ENCODE data around the gene TOPBP1. TPM values are rescaled to one million over a fixed set of nuclear protein-coding genes. Genes with fewer than 3 reads are reported as not detected.

Gene TOPBP1
- polyA plus RNA-seq, 1 experiment, result 25.9 TPM

- no peak for DNase-seq (ENCODE audit: low read depth, low spot score)
- ChIA-PET POLR2A (no interaction called here), CTCF (interaction anchor here (0.7 kb wide), 1 partner anchor 871 kb away, joined by 3 read pairs; no protein-coding TSS in a partner anchor)
- Histone ChIP-seq H3K27me3 (ENCODE audit: control insufficient read depth, insufficient read depth, low read length) (no peaks in the 10 kb centered on the region), H3K4me3 (ENCODE audit: low read depth, low read length) (no peak overlapping the region), H3K27ac (ENCODE audit: low read depth, low read length) (no peak overlapping the region), H3K9me3 (ENCODE audit: control insufficient read depth, insufficient read depth, low read length) (no peaks in the 10 kb centered on the region; the same call in 1 of the 2 replicates)
- TF ChIP-seq, protein P1, sequence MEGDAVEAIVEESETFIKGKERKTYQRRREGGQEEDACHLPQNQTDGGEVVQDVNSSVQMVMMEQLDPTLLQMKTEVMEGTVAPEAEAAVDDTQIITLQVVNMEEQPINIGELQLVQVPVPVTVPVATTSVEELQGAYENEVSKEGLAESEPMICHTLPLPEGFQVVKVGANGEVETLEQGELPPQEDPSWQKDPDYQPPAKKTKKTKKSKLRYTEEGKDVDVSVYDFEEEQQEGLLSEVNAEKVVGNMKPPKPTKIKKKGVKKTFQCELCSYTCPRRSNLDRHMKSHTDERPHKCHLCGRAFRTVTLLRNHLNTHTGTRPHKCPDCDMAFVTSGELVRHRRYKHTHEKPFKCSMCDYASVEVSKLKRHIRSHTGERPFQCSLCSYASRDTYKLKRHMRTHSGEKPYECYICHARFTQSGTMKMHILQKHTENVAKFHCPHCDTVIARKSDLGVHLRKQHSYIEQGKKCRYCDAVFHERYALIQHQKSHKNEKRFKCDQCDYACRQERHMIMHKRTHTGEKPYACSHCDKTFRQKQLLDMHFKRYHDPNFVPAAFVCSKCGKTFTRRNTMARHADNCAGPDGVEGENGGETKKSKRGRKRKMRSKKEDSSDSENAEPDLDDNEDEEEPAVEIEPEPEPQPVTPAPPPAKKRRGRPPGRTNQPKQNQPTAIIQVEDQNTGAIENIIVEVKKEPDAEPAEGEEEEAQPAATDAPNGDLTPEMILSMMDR (IDR thresholded peaks at IDR 0.05; ENCODE audit: low read depth, low read length), result no peak
Measured at GRCh38 chr3:133599280-133599679, 62.5 kb downstream of the TOPBP1 start.

DNA sequence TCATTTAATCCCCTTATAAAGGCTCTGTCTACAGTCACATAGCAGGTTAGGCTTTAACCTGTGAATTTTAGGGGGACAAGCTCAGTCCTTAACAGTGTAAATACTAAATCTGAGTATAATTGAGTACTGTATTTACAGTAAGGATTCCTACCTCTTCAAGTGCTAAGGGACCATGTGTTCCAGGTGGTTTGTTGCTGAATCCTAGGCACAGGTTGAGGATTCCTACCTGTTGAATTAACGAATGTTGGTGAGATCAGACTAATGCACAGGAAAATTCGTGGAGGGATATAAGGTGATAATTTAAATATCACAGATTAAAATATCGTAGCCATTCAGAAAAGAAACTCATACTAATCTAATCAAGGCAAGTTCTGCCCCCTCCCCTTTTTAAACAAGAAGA lies 63.3 kb downstream of the TOPBP1 start:
- TF ChIP-seq, protein P1 (IDR thresholded peaks at IDR 0.05; ENCODE audit: low read depth, low read length), result no peak
- no peak for DNase-seq (ENCODE audit: low read depth, low spot score)
- Histone ChIP-seq H3K9me3 (ENCODE audit: control insufficient read depth, insufficient read depth, low read length) (no peaks in the 10 kb centered on the region; the same call in 1 of the 2 replicates), H3K27me3 (ENCODE audit: control insufficient read depth, insufficient read depth, low read length) (no peaks in the 10 kb centered on the region), H3K4me3 (ENCODE audit: low read depth, low read length) (no peak overlapping the region), H3K27ac (ENCODE audit: low read depth, low read length) (no peak overlapping the region)
- ChIA-PET POLR2A (no interaction called here), CTCF (no interaction called here)

GRCh38 chr3:133595341-133595740 lies 66.4 kb downstream of the TOPBP1 start:
- Histone ChIP-seq H3K27me3 (ENCODE audit: control insufficient read depth, insufficient read depth, low read length) (no peaks in the 10 kb centered on the region), H3K27ac (ENCODE audit: low read depth, low read length) (no peak overlapping the region), H3K9me3 (ENCODE audit: control insufficient read depth, insufficient read depth, low read length) (no peaks in the 10 kb centered on the region; the same call in 1 of the 2 replicates), H3K4me3 (ENCODE audit: low read depth, low read length) (no peak overlapping the region)
- no peak for DNase-seq (ENCODE audit: low read depth, low spot score)
- POLR2A ChIA-PET, result interaction anchor here (1.3 kb wide), 1 partner anchor 22 kb away, joined by 3 read pairs; the partner anchor contains the start of gene CDV3
- CTCF ChIA-PET, result interaction anchor here (1.0 to 1.2 kb wide), 3 partner anchors 16 to 869 kb away, joined by 3 to 5 read pairs (median 3); partner anchors contain the start of gene CDV3
- TF ChIP-seq, protein P1 (IDR thresholded peaks at IDR 0.05; ENCODE audit: low read depth, low read length), result no peak

GRCh38 chr3:133593243-133593642 lies 68.5 kb downstream of the TOPBP1 start:
- CTCF ChIA-PET, result interaction anchor here (0.6 to 1.0 kb wide), 4 partner anchors 14 to 867 kb away, joined by 3 to 4 read pairs (median 4); no protein-coding TSS in a partner anchor
- Histone ChIP-seq H3K27me3 (ENCODE audit: control insufficient read depth, insufficient read depth, low read length) (no peaks in the 10 kb centered on the region), H3K27ac (ENCODE audit: low read depth, low read length) (no peak overlapping the region), H3K4me3 (ENCODE audit: low read depth, low read length) (no peak overlapping the region), H3K9me3 (ENCODE audit: control insufficient read depth, insufficient read depth, low read length) (no peaks in the 10 kb centered on the region; the same call in 1 of the 2 replicates)
- POLR2A ChIA-PET, result no interaction called here
- TF ChIP-seq, protein P1 (IDR thresholded peaks at IDR 0.05; ENCODE audit: low read depth, low read length), result no peak
- no peak for DNase-seq (ENCODE audit: low read depth, low spot score)

GRCh38 chr3:133592843-133593242 lies 68.9 kb downstream of the TOPBP1 start:
- Histone ChIP-seq H3K9me3 (ENCODE audit: control insufficient read depth, insufficient read depth, low read length) (no peaks in the 10 kb centered on the region; the same call in 1 of the 2 replicates), H3K27ac (ENCODE audit: low read depth, low read length) (no peak overlapping the region), H3K27me3 (ENCODE audit: control insufficient read depth, insufficient read depth, low read length) (no peaks in the 10 kb centered on the region), H3K4me3 (ENCODE audit: low read depth, low read length) (no peak overlapping the region)
- TF ChIP-seq, protein P1 (IDR thresholded peaks at IDR 0.05; ENCODE audit: low read depth, low read length), result no peak
- CTCF ChIA-PET, result interaction anchor here (0.6 to 1.0 kb wide), 4 partner anchors 14 to 866 kb away, joined by 3 to 4 read pairs (median 4); no protein-coding TSS in a partner anchor
- no peak for DNase-seq (ENCODE audit: low read depth, low spot score)
- POLR2A ChIA-PET, result interaction anchor here (0.7 kb wide), 1 partner anchor 24 kb away, joined by 3 read pairs; no protein-coding TSS in a partner anchor
